DND-41 (cell line): Measurements from ENCODE around the gene SLX1B.
"Not testable (repeated sequence)": the region's sequence is repeated elsewhere in the genome, so short reads cannot be mapped to it uniquely, and the experiment has no call there.

ENCODE experiments used
- CTCF ChIP-seq: IDR thresholded peaks from 2 replicates; pipeline ENCODE4 v1.5.1; 2012; ENCODE audit warnings: borderline replicate concordance, low read length, moderate library complexity, mild to moderate bottlenecking; ENCODE audit not compliant: poor library complexity, severe bottlenecking; ENCODE audit errors: extremely low read depth
- EZH2 ChIP-seq: IDR thresholded peaks from 3 replicates; pipeline ENCODE4 v1.6.1; 2012; ENCODE audit warnings: borderline replicate concordance, low read depth, mild to moderate bottlenecking, moderate library complexity, low read length, inconsistent platforms; ENCODE audit not compliant: severe bottlenecking

DNA sequence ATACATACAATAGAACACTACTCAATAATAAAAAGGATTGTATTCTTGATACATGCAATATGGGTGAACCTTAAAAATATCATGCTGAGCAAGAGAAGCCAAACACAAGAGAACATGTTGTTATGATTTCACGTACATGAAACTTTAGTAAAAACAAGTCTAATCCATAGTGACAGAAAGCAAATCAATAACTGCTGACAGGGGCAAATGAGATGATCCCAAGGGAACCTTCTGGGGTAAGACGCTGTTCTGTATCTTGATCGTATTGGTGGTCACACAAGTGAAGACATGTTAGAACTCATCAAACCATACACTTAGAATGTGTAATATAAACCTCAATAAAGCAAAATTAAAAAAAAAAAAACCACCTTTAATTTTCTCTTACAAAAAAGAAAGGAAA lies 28.9 kb upstream of the SLX1B start:
- not testable (repeated sequence) for TF ChIP-seq CTCF, EZH2
